ENCODE measurements around the gene ALDH6A1.

The ALDH6A1 gene

DNA sequence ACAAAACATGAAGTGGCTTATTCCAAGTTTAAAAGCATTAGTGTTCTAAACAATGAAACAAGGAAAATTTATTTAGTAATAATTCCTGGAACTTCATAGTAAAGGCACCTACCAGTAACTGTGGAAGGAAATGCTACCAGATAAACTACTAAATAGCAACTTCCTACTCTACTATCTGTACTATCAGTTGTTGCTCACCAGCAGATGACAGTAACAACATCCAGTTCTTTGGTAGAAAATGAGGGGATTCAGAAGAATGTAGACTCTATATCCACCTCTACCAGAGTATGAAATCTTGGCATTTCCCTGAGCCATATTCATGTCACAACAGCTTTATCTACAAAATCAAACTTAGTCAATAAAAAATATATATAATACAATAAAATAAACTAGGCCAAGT lies 68.3 kb downstream of the ALDH6A1 start:
- H3K4me3 ChIP-seq (replicated peaks; ENCODE audit: low read depth, low read length) = no peak overlapping the region
- peak; percentile 21 for DNase-seq (ENCODE audit: low read depth)
- TF ChIP-seq, protein P1, sequence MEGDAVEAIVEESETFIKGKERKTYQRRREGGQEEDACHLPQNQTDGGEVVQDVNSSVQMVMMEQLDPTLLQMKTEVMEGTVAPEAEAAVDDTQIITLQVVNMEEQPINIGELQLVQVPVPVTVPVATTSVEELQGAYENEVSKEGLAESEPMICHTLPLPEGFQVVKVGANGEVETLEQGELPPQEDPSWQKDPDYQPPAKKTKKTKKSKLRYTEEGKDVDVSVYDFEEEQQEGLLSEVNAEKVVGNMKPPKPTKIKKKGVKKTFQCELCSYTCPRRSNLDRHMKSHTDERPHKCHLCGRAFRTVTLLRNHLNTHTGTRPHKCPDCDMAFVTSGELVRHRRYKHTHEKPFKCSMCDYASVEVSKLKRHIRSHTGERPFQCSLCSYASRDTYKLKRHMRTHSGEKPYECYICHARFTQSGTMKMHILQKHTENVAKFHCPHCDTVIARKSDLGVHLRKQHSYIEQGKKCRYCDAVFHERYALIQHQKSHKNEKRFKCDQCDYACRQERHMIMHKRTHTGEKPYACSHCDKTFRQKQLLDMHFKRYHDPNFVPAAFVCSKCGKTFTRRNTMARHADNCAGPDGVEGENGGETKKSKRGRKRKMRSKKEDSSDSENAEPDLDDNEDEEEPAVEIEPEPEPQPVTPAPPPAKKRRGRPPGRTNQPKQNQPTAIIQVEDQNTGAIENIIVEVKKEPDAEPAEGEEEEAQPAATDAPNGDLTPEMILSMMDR (IDR thresholded peaks at IDR 0.05; ENCODE audit: low read length, missing control alignments) = no peak

DNA sequence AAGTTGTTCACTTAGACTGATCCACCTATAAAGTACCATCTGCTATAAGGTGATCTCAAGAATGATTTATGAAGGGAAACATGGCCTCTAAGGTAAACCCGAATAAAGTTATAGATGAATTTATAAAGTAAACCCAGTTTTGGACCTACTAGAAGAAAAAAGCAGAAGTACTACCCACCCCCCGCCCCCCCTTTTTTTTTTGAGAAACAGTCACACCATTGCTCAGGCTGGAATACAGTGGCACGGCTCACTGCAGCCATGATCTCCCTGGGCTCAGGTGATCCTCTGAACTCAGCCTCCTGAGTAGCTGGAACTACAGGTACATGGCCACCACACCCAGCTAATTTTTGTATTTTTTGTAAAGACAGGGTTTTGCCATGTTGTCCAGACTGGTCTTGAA lies 69.1 kb downstream of the ALDH6A1 start:
- TF ChIP-seq, protein P1 (IDR thresholded peaks at IDR 0.05; ENCODE audit: low read length, missing control alignments) = no peak
- H3K4me3 ChIP-seq (replicated peaks; ENCODE audit: low read depth, low read length) = no peak overlapping the region
- no peak for DNase-seq (ENCODE audit: low read depth)

DNA sequence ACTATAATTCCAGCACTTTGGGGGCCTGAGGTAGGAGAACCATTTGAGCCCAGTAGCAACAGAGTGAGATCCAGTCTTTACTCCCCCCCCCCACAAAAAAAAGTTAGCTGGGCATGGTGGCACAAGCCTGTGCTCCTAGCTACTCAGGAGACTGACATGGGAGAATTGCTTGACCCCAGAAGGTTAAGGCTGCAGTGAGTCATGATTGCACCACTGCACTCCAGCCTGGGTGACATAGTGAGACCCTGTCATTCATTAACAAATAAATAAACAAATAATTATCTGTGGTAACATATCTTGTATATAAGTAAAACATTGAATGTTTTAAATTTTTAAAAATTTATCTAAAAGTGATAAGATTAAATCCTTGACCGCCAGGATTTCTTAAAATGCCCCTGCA lies 70.0 kb downstream of the ALDH6A1 start:
- peak; percentile 8 for DNase-seq (ENCODE audit: low read depth)
- TF ChIP-seq, protein P1 (IDR thresholded peaks at IDR 0.05; ENCODE audit: low read length, missing control alignments) = no peak
- H3K4me3 ChIP-seq (replicated peaks; ENCODE audit: low read depth, low read length) = no peak overlapping the region

DNA sequence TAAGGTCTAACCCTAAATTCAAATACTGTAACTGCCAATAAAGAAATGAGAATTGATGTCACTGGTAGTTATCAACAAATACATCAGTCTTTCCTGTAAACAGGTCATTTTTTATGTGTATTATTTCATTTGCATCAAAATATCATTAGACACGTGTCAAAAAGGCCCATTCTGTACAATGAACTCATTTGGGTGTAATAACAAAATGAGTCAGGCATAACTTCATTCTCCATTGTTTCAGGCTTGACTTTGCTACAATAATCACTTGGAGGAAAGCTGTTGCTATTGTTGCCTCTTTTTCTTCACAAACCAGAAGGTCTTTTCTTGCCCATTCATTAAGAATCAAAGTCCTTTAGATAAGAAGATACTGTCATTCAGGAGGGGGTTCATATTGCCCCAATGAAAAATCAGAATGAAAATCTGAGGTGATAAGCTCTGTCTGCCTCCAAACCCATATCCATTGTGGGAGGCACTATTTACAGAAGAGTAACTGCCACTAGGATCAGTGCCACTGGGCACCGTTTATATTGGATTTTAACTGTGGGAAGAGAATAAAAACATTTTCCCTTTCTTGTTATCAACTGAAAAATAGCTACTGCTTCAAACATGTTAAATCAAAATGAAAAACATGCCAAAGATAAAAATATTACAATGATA lies 75.3 kb downstream of the ALDH6A1 start:
- H3K4me3 ChIP-seq (replicated peaks; ENCODE audit: low read depth, low read length) = no peak overlapping the region
- peak; percentile 7 for DNase-seq (ENCODE audit: low read depth)
- TF ChIP-seq, protein P1 (IDR thresholded peaks at IDR 0.05; ENCODE audit: low read length, missing control alignments) = no peak

Measured in fibroblast of pulmonary artery (primary cell).